Limb (tissue), 2 donors: ENCODE measurements around the gene CPZ.

ENCODE experiments used
- DNase-seq, 2 donors: peaks; one replicate each; pipeline ENCODE4 v3.0.0-alpha.2; 2016; ENCODE audit errors: extremely low spot score in 2 of 2

Gene CPZ

DNA sequence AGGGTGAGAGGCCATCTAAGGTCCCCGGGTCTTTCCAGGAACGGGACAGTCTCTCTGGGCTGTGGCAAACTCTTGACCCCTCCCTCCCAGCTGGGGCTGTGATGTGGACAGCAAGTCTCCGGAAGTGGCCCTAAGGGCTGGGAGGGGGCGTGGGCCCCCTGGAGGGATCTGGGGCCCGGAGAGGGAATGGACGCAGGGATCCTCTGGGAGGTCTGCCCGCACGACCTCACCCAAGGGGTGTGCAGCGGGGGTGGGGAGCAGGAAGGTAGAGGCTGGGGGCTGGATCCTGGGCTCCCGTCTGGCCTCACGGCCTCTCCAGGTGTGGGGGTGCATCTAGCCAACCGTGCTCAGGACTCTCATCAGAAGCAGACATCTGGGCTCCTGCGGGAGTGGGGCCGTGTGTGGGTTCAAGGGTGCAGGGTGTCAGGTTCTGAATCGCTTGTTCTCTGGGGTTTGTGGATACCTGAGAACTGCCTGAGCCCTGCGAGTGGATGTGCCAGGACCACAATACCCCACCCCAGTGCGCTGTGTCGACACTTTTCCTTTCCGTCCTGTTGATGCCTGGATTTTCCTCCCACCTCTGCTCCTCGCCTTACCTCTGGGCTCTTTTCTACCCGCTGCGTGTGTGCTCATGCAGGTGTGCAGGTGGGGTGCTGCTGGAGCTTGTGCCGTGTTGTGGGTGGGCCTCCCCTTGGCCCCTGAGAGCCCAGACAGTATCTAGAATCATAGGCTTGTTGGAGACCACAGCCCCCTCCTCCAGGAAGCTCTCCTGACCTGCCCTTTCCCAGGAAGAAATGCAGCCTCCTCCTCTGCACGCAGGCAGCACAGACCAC lies 915 bp downstream of the CPZ start:
- DNase-seq, result no peak

DNA sequence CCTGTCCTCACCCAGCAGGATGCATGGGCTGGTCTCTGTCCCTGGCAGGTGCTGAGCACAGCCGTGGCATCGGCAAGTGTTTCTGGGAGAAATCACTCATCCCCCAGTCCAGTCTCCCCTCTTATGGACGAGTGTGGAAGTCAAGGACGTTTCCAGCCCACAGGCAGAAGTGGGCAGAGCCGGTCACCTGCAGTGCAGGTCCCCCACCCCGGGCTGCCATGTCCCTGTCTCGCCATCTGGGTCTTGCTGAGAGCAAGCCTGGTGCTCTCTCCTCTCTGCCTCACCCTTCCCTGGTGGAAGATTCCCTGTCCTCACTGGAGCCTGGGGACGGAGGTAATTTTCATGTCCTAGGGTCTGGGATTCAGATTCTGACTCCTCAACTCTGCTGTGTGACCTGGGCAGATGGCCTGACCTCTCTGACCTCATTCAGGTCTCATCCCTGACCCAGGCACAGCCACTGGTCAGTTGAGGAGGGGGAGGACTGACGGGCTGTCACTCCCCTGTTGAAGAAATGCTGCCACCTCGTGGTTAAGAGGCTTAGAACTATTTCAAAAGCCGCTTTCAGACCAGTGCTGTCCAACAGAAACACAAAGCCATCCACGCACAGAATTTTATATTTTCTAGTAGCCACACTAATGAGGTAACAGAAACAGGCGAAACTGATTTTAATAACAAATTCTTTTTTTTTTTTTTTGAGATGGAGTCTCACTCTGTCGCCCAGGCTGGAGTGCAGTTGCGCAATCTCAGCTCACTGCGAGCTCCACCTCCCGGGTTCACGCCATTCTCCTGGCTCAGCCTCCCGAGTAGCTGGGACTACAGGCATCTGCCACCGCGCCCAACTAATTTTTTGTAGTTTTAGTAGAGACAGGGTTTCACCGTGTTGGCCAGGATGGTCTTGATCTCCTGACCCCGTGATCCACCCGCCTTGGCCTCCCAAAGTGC lies 1.8 kb downstream of the CPZ start:
- peak; percentile 66 to 72 for DNase-seq

DNA sequence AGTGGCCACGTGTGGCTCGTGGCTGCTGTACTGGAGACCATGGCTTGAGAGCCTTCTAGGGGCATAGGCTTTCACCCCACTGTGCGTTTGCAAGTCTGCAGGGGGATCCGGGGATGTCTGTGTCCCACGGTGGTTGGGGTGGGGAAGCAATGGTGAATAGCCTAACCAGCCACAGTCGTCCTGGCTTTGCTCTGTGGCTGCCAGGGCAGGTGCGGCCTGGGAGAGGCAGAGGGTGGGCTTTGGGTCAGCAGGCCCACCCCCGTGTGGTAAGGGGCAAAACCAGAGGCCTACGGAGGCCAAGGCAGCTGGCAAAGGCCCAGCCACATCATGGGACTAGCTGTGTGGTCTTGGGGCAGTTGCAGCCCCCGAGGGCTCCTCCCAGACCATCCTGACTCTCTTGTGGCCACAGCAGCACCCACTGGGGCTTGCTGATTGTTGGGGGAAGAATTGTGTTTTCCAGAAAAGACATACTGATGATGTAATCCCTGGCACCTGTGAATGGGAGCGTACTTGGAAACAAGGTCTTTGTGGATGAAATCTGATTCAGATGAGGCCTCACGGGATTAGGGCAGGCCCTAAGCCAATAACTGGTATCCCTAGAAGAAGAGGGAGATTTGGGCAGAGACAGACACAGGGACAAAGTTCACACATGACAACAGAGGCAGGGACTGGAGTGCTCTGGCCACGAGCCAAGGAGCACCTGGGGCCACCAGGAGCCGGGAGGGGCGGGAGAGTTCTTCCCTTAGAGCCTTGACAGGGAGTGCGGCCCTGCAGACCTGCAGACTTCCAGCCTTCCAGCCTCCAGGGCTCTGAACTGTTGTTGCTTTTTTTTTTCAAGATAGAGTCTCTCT lies 2.9 kb downstream of the CPZ start:
- no peak for DNase-seq

DNA sequence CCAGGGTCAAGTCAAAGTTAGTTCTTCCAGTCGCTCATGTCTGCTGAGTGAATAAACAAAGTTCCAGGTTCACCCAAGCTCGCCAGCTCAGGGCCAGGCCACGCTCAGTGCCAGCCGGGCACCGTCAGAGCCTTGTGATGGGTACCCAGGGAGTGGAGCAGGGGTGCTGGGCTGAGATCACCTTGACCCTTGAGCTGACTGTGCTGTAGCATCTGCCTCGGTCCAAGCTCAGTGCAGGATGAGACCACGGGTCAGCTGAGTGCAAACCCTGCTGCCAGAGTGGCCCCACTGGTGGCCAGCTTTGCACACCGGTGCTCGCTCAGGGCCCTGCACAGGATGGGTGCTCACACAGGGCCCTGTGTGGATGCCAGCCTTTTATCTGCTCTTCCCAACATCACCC lies 4.3 kb downstream of the CPZ start:
- DNase-seq, result no peak

DNA sequence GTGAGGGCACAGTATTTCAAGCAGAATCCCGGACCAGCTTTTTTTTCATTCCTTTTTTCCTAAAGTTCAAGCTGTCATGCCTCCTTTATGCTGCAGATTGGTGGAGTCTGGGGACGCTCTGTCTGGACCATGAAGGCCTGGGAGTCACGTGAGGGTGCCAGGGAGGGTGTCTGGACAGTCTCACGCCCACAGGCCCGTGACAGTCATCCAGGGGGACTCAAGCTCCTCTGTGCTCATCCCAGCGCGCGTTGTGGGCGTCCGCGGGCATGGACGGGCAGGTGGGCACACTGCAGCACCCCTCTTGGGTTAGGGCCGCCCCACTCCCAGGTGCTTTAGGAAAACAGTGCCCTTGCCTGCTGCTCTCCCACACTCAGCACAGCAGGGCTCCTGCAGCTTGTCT lies 4.8 kb downstream of the CPZ start:
- no peak for DNase-seq

DNA sequence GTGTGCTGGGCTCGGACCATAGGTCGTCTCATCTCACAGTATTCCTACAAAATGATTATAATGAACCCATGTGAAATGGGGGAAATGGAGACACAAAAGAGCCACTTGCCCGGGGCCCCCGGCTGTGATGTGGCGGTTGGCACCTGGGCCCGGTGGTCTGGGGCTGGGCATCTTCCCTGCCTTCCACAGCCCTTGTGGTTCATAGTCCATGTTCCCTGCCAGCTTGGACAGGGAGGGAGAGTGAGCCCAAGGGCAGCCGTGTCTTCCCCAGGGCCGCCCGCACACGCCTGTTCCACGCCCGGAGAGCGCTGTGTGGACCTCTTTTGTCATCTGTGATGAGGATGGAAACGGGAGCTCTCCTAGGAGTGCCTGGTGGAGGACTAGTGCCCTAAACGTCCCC lies 5.2 kb downstream of the CPZ start:
- DNase-seq, result no peak

DNA sequence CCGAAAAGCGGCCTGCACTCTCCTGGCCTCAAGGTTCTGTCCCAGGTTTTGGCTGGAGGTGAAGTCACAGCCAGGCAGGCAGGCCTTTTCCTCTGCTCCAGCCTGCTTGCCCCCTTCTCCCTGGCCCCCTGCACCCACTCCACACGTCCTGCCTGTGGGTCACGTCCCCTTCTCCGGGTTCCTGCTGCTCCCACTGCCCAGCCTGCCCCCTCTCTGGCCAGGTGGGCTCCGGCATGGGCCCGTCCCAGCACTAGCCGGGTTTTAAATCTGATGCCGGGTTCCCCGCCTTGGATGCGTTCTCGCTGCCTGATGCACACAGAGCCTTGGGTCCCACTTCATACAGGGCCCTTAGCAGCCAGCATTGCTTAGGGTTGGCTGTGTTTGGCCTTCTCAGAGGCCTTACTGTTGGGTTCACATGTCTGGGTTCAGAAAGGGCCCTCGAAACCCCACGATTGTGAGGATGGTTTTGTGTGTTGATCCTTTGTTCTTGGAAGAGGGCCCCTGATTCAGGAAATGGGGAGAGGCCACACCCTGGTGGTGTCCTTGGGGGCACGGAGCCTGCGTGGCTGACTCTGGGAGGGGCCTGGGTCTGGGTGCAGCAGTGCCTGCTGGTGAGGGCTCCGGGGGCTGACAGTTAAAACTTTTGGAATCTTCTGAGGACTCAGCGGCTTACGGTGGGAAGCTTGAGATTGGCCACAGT lies 6.0 kb downstream of the CPZ start:
- no peak for DNase-seq

DNA sequence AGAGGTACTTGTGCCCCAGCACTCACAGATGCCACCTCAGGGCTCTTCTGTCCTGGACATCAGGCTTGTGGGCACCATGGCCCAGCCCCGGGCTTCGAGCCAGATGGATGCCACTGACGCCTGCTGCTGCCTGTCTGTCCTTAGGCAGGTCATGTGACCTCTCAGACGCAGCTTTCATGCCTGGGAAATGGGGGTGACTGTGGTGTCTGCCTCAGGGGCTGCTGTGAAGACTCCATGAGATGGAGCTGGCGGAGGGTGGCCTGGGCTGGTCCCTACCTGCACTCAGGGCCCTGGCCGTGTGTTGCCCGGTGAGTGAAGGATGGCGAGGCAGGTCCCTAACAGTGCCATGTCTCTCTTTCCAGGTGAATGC lies 6.5 kb downstream of the CPZ start:
- DNase-seq, result no peak

DNA sequence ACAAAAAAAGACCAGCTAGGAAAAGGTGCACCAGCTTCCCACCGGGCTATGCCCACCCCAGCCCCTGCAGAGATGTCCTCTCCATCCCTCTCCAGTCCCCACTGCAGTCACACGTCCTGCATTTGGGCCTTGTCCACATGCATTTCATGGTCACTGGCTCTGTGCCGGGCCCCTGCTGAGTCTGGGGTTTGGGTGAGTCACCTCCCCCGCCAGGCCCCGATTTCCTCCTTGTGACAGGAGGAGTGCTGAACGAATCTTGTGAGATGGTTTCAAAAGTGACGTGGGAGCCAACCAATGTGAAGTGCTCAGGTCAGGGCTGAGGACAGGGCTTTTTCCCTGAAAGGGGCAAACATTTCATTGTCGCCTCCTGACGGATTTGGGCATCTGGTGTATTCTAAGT lies 7.1 kb downstream of the CPZ start:
- no peak for DNase-seq

DNA sequence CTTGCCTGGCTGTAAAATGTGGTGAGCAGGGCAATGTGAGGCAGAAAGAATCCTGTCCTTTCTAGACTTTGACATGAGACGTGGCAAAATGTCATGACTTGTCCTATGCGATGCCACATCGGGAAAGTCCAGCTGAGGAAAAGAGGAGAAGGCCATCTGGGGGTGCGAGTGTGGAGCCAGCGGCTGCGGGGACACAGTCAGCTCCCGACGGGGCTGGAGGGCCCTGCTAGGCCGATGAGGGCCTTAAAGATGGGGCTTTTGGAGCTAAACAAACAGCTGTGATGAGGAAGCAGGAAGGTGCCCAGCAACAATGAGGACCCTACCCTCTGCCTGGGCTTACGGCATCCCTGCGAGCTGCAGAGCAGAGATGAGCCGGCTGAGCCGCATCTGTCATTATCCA lies 7.7 kb downstream of the CPZ start:
- no peak for DNase-seq

DNA sequence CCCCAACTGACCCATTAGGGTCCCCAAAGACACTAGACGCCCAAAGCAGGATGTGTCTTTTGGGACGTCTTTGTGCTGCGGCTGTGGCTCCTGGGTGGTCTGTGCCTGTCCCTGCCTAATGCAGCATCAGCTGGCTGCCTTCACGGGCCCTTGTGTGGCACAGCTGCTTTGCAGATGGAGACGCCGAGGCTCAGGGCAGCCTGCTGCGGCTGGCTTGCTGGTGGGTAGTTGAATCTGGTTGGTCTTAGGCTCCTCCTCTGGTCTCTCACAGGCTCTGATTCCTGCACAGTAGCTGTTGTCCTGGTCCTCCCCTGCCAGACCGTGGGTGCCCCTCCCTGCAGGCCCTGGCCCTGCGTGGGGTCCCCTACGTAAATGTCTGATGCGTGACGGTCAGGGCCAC lies 8.1 kb downstream of the CPZ start:
- peak; percentile 27 to 51 for DNase-seq

DNA sequence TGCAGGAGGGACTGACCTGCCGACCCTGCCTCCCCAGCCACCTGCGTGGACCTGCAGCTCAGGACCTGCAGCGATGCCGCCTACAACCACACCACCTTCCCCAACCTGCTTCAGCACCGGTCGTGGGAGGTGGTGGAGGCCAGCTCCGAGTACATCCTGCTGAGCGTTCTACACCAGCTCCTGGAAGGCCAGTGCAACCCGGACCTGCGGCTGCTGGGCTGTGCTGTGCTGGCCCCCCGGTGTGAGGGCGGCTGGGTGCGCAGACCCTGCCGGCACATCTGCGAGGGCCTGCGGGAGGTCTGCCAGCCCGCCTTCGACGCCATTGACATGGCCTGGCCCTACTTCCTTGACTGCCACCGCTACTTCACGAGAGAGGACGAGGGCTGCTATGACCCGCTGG lies 8.5 kb downstream of the CPZ start:
- no peak for DNase-seq

DNA sequence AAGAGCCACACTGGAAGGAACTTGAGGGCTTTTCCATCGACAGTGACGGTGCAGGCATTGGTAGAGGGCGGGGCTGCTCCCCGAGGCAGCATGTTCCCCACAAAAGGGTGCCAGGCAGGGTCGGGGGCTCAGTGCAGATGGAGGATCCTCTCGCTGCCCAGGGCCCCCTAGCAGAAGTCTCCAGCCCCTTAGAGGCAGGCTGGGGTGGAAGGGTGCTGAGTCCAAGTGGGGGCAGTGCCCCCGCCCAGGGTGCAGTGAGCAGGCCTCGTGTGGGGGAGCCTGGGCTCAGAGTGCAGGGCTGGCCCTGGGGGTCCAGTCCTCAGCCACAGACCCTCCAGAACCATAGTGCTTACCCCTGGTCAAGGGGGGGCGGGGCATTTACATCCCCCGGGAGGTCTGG lies 9.0 kb downstream of the CPZ start:
- DNase-seq, result no peak

DNA sequence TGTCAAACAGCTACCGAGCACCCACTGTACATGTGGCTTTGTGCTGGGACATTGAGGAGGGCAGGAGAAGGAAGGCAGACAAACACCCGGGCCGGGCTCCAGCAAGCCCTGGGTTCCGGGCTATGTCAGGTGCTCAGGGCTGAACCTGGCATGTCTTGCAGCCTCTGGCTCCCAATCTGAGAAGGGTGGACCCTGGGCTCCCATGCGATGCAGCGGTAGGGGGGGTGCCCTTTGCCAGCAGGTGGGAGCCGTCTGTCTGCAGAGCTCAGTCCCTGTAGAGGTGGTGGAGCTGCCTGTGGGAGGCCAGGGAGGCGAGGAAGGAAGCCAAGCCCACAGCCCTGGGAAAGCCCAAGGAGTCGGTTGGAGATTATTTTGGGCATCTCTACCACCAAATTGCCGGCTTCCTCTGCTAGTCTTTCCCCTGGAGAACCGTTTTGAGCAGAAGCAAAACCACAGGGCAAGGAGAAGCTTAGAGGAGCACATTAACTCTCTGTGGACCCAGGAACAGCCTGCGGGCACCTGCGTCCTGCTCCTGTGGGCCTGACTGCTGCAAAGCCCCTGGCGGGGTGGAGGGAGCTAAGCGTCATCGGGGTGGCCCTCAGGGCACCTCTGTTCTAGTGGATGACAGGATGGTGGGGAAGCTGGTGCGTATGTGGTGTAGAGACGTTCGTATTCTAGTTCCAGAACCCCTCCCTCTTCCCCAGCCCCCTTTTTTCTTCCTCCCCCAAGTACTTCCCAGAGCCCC lies 10.3 kb downstream of the CPZ start:
- DNase-seq, result no peak

DNA sequence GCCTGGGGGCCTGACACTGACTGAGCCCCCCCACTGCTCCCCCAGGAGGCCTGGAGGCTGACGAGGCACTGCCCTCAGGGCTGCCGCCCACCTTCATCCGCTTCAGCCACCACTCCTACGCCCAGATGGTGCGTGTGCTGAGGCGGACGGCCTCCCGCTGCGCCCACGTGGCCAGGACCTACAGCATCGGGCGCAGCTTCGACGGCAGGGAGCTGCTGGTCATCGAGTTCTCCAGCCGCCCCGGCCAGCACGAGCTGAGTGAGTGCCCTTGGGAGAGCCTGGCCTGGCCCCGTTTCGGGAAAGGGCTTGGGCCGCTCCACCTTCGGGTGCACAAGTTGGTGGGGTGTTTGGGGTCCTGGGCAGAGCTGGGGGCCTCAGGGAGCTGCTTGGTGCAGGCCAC lies 11.4 kb downstream of the CPZ start:
- no peak for DNase-seq

DNA sequence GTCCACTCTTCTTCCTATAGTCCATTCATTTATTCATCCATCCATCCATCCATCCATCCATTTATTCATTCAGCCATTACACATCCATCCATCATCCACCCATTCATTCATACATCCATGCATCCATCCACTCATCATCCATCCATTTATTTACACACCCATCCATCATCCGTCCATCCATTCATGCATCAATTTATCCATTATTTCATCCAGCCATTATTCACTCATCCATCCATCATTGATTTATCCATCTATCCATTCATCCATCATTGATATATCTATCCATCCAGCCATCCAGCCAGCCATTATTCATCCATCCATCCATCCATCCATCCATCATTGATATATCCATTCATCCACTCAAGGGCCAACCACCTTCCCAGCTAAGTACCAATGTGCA lies 12.7 kb downstream of the CPZ start:
- DNase-seq, result no peak

DNA sequence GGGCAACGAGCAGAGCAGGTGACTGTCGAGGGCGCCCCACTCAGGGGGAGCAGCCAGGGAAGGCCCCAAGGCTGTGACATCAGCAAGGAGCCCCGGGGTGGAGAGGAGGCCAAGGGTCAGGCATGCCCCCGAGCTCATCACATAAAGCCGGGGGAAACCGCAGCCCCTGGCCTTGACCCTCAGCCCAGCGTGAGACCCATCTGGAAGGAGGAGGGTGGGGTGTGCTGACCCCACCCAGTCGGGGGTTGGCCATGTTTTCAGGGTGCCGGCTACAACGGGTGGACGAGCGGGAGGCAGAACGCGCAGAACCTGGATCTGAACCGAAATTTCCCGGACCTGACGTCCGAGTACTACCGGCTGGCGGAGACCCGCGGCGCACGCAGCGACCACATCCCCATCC lies 13.9 kb downstream of the CPZ start:
- DNase-seq, result no peak

DNA sequence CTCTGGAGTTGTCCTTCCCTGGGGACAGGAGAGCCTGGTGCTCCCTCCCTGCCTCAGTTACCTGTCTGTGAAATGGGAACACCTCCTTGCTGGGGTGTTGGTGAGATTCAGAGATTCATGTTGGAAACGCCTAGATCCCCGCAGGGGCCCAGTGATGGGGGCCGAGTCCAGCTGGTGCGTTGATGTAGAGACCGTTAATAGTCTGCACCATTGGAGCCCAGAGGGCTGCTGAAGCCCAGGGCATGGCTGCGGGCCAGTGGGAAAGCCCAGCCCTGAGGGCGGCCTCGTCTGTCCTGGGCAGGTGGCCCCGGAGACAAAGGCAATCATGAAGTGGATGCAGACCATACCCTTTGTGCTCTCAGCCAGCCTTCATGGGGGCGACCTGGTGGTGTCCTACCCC lies 14.4 kb downstream of the CPZ start:
- no peak for DNase-seq

DNA sequence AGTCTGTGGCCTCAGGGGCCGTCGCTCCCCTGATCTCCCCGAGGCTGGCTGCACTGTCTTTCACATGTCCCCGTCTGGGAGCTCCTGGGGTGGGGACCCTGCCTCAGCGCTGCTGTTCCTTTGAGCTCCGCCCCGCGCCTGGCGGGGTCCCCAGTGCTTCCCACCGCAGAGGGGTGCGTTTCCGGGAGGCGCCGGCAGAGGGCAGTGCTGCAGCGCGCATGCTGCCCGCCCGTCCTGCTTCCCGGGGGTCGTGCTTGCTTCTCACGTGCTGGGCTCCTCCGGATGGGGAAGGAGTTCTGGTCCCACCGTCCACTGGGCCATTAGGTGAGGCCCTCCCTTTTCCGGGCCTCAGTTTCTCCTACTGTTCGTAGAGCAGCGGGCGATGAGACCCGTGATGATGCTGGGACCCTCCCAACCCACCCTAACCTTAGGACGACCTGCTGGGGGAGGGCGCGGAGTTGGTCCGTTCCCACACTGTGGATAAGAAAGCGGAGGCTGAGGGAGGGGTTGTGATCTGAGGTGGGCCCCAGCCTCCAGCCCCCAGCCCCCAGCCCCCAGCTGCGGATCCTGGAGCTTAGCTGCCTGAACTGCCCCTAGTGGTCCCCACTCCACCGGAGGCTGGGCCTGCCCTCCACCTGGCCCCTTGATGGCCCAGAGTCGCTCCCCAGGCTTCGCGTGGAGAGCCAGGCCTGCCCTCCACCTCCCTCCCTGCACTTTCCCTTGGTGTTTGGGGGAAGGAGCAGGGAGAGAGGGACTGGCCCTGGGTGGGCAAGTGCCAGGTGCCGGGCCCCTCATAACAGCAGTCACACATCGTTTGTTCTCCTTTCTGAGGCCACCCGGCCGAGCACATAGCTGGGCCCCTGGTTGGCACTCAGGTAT lies 15.3 kb downstream of the CPZ start:
- peak; percentile 17 to 88 for DNase-seq
